Panc1 (cell line): ENCODE measurements around the gene NEAT1. TPM values are rescaled to one million over a fixed set of nuclear protein-coding genes. Genes with fewer than 3 reads are reported as not detected.

Experiments
- ATAC-seq: fragments of 200-7000 bp; cut with Tn5 transposase; 2 replicates; pipeline ENCODE4 v1.9.1; 2020; ENCODE audit warnings: mild to moderate bottlenecking, moderate library complexity
- BruUV-seq: library from RNA; stranded (reverse); fragments of 400-500 nt; replicated peaks from 2 replicates; lab custom pipeline; 2021; lab: Mats Ljungman, UMichigan
- CTCF ChIA-PET: fragments of 300-600 bp; sonication (Branson Sonifier 250); formaldehyde crosslinking; loops from one replicate; lab custom pipeline; 2022; ENCODE audit warnings: antibody characterized with exemption; lab: Charles Lee
- POLR2A ChIA-PET: fragments of 300-600 bp; sonication (Branson Sonifier 250); formaldehyde crosslinking; loops from one replicate; lab custom pipeline; 2022; ENCODE audit warnings: antibody characterized with exemption; lab: Charles Lee
- DNase-seq: peaks from one replicate; pipeline ENCODE4 v3.0.0-alpha.2; 2010; ENCODE audit warnings: low read depth, low spot score
- H3K27ac ChIP-seq: 2 replicates; pipeline ENCODE4 v1.5.1; 2011; ENCODE audit warnings: mild to moderate bottlenecking, low read length, inconsistent platforms
- H3K27me3 ChIP-seq: fragments of 200-500 bp; sonication (Bioruptor generic); 2 replicates; pipeline ENCODE4 v1.6.0; 2014; ENCODE audit warnings: low read length, inconsistent platforms; ENCODE audit not compliant: control insufficient read depth, insufficient read depth
- H3K36me3 ChIP-seq: fragments of 200-500 bp; sonication (Bioruptor generic); 2 replicates; pipeline ENCODE4 v1.5.1; 2014; ENCODE audit warnings: inconsistent platforms, mild to moderate bottlenecking, low read length, moderate library complexity; ENCODE audit not compliant: control insufficient read depth, insufficient read depth
- H3K4me1 ChIP-seq: 2 replicates; pipeline ENCODE4 v1.5.1; 2011; ENCODE audit warnings: inconsistent platforms, mild to moderate bottlenecking, low read length, moderate library complexity; ENCODE audit not compliant: control insufficient read depth, insufficient read depth
- H3K4me3 ChIP-seq, 2 experiments: 2 replicates each; pipeline ENCODE4 v1.5.1; 2011 to 2012; ENCODE audit warnings: low read depth in 2 of 2, low read length in 2 of 2, mild to moderate bottlenecking in 2 of 2, inconsistent platforms in 1 of 2, moderate library complexity in 1 of 2
- H3K9me3 ChIP-seq: fragments of 200-500 bp; sonication (Bioruptor generic); 2 replicates; pipeline ENCODE4 v1.5.1; 2014; ENCODE audit warnings: low read depth, mild to moderate bottlenecking, inconsistent platforms, low read length, moderate library complexity; ENCODE audit not compliant: control insufficient read depth, insufficient read depth
- CTCF ChIP-seq: fragments of 450-650 bp; IDR thresholded peaks from 2 replicates; pipeline ENCODE4 v1.5.1; 2017; ENCODE audit warnings: mild to moderate bottlenecking
- POLR2AphosphoS5 ChIP-seq: IDR thresholded peaks from 2 replicates; pipeline ENCODE4 v1.6.1; 2012; ENCODE audit warnings: mild to moderate bottlenecking, low read depth, low read length, moderate library complexity
- SIN3A ChIP-seq: IDR thresholded peaks from 2 replicates; pipeline ENCODE4 v1.6.1; 2012; ENCODE audit warnings: low read depth, mild to moderate bottlenecking, low read length, moderate library complexity, borderline replicate concordance; ENCODE audit not compliant: insufficient read depth
- TCF7L2 ChIP-seq: IDR thresholded peaks from 2 replicates; pipeline ENCODE4 v1.6.1; 2011; ENCODE audit warnings: mild to moderate bottlenecking, low read depth, low read length, inconsistent platforms
- in situ Hi-C: cut with HindIII; loops from 2 replicates; pipeline ENCODE4 v1.10.0; 2016; ENCODE audit warnings: low sequenced_read_pairs, low pct_unique_long_range_greater_than_20kb
- intact Hi-C: fragments of 100-400 bp; cut with micrococcal nuclease; formaldehyde crosslinking; loops from one replicate; pipeline ENCODE4 v1.10.0; 2022; ENCODE audit not compliant: unreplicated experiment
- total RNA-seq: library from RNA; stranded (reverse); gene quantifications from one replicate; pipeline ENCODE4 v1.2.1, GENCODE V29; 2021; ENCODE audit not compliant: unreplicated experiment
- TF ChIP-seq, protein P1 (sequence below), 2 experiments: IDR thresholded peaks; 2 replicates each; pipeline ENCODE4 v1.6.1; 2011 to 2012; ENCODE audit warnings: low read depth in 2 of 2, control low read depth in 1 of 2, low read length in 1 of 2, mild to moderate bottlenecking in 1 of 2, moderate library complexity in 1 of 2; ENCODE audit not compliant: insufficient read depth in 1 of 2

Gene NEAT1
- total RNA-seq, 1 experiment from 2014 or later, result 731 TPM

DNA sequence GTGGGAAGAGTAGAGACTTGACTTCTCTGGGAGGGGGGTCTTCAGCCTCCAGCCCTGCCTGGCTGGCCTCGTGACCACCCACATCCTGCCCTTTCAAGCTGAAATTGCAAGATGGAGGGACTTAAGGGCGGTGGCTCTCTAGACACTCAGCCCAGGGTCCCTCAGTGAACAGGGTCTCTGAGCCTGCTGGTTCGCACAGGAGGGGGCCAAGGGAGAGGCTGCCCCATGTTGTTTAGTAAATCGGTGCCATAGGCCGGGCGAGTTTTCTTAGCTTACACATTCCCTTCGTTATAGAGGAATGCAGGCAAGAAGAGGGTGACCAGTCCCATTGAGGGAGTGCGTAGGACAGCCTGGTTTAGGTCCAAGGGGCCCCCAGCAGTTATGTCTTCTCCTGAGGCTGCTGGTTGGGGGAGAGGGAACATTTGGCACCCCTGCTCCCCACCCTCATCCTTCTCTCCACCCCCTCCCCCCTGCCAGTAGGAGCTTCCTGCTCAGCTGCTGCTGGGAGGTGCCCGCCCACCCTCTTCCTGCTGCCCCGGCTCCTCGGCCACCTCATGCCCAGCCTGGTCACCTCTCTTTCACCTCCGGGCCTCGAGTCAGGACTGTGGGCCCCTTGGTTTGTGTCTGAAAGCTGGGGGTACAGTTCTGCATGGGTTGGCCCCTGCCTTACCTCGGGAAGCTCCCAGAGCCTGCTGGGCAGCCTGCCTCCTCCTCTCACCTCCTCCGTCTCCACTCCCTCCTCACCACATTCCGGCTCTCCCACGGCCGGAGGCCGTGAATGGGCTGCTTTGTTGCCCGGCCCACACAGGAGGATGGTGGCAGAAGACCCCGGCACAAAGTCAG lies 32.3 kb upstream of the NEAT1 start:
- intact Hi-C loops (no loop called here), in situ Hi-C loops (no loop called here)
- no TSS peak for BruUV-seq
- TF ChIP-seq SIN3A, result no peak
- TF ChIP-seq TCF7L2, result no peak
- no peak for TF ChIP-seq CTCF
- TF ChIP-seq, protein P1, sequence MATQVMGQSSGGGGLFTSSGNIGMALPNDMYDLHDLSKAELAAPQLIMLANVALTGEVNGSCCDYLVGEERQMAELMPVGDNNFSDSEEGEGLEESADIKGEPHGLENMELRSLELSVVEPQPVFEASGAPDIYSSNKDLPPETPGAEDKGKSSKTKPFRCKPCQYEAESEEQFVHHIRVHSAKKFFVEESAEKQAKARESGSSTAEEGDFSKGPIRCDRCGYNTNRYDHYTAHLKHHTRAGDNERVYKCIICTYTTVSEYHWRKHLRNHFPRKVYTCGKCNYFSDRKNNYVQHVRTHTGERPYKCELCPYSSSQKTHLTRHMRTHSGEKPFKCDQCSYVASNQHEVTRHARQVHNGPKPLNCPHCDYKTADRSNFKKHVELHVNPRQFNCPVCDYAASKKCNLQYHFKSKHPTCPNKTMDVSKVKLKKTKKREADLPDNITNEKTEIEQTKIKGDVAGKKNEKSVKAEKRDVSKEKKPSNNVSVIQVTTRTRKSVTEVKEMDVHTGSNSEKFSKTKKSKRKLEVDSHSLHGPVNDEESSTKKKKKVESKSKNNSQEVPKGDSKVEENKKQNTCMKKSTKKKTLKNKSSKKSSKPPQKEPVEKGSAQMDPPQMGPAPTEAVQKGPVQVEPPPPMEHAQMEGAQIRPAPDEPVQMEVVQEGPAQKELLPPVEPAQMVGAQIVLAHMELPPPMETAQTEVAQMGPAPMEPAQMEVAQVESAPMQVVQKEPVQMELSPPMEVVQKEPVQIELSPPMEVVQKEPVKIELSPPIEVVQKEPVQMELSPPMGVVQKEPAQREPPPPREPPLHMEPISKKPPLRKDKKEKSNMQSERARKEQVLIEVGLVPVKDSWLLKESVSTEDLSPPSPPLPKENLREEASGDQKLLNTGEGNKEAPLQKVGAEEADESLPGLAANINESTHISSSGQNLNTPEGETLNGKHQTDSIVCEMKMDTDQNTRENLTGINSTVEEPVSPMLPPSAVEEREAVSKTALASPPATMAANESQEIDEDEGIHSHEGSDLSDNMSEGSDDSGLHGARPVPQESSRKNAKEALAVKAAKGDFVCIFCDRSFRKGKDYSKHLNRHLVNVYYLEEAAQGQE (IDR thresholded peaks at IDR 0.05; ENCODE audit: insufficient read depth in 1 of 2, low read depth in 2 of 2, low read length in 1 of 2), result no peak
- TF ChIP-seq POLR2AphosphoS5, result no peak
- DNase-seq (no peak), ATAC-seq (no peak)
- peaks cover 48% of the 10 kb centered on the region for H3K4me1 ChIP-seq
- CTCF ChIA-PET, result no interaction called here
- peak overlapping the region; percentile 20 for H3K27ac ChIP-seq
- no peaks in the 10 kb centered on the region for H3K27me3 ChIP-seq
- peak overlapping the region in 1 of 2 experiments; percentile 10; a peak in 1 of 4 replicates for H3K4me3 ChIP-seq
- no peaks in the 10 kb centered on the region; the same call in 1 of the 2 replicates for H3K36me3 ChIP-seq
- POLR2A ChIA-PET, result interaction anchor here (0.5 to 1.0 kb wide), 3 partner anchors 10 to 88 kb away, joined by 3 to 7 read pairs (median 4); no protein-coding TSS in a partner anchor
- no peaks in the 10 kb centered on the region for H3K9me3 ChIP-seq

DNA sequence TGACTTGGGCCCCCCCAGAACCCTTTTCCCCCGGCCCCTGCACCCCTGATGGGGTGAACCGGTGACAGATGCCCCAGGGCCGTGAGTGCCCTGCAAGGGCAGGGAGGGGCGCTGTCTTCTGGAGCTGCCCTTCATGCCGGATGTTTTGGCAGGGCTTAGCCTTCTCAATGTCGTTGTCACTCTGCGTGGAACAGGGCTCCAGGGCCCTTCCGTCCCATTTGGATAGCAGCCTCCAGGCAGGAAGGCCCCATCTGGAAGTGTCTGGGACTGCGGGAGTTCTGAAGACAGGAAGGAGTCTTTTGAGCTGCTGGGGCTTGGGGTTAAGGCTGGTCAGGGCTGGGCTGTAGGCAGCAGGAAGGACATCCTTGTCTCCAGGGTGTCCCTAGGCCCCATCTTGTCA lies 31.6 kb upstream of the NEAT1 start:
- Histone ChIP-seq H3K4me3 (no peak overlapping the region), H3K36me3 (no peaks in the 10 kb centered on the region; the same call in 1 of the 2 replicates), H3K27me3 (no peaks in the 10 kb centered on the region), H3K9me3 (no peaks in the 10 kb centered on the region), H3K4me1 (peaks cover 43% of the 10 kb centered on the region), H3K27ac (peak overlapping the region; percentile 20; the same call in 1 of the 2 replicates)
- ATAC-seq (0 out of 2 replicates have a peak, but pooled peaks have one; percentile 6), DNase-seq (no peak)
- ChIA-PET POLR2A (interaction anchor here (0.5 to 1.0 kb wide), 3 partner anchors 10 to 87 kb away, joined by 3 to 7 read pairs (median 4); no protein-coding TSS in a partner anchor), CTCF (no interaction called here)
- intact Hi-C loops (no loop called here), in situ Hi-C loops (no loop called here)
- no TSS peak for BruUV-seq
- no peak for TF ChIP-seq POLR2AphosphoS5
- TF ChIP-seq CTCF, result no peak
- no peak for TF ChIP-seq SIN3A
- TF ChIP-seq, protein P1 (IDR thresholded peaks at IDR 0.05; ENCODE audit: insufficient read depth in 1 of 2, low read depth in 2 of 2, low read length in 1 of 2), result no peak
- TF ChIP-seq TCF7L2, result no peak
